Measurements from ENCODE around the gene TMED3. TPM values are rescaled to one million over a fixed set of nuclear protein-coding genes. Genes with fewer than 3 reads are reported as not detected.

Gene TMED3
- total RNA-seq, 4 donors from 2014 or later: 32.9 to 42.4 (median 34.6) TPM

DNA sequence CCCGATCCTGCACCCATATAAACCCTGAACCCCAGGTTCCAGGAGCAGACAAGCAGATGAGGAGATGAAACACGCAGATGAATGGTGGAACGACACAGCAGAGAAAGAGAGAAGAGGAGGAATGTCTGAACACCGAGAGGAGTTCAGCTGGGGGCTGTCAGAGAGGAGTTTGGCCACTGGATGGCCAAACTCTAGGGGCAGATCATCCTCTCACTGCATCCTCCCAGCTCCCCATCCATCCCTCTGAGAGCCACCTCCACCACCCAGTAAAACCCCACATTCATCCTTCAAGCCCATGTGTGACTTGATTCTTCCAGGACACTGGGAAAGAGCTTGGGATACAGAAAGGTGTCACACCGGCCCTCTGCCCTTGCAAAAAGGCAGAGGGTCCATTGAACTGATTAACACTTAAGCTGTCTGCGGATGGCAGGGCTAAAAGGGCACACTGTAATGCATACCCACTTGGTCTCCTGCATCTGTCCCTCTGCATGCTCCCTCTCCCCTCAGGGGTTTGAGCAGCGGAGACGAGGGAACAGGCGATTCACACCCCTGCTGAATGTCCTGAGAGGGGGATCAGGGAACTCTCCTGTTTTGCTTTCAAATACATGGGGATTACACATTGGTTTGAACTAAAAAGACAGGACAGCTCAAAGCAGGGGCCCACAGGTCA lies 53.8 kb downstream of the TMED3 start:
- TF ChIP-seq, protein P1, sequence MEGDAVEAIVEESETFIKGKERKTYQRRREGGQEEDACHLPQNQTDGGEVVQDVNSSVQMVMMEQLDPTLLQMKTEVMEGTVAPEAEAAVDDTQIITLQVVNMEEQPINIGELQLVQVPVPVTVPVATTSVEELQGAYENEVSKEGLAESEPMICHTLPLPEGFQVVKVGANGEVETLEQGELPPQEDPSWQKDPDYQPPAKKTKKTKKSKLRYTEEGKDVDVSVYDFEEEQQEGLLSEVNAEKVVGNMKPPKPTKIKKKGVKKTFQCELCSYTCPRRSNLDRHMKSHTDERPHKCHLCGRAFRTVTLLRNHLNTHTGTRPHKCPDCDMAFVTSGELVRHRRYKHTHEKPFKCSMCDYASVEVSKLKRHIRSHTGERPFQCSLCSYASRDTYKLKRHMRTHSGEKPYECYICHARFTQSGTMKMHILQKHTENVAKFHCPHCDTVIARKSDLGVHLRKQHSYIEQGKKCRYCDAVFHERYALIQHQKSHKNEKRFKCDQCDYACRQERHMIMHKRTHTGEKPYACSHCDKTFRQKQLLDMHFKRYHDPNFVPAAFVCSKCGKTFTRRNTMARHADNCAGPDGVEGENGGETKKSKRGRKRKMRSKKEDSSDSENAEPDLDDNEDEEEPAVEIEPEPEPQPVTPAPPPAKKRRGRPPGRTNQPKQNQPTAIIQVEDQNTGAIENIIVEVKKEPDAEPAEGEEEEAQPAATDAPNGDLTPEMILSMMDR (IDR thresholded peaks at IDR 0.05): no peak
- ATAC-seq (ENCODE audit: low FRiP score): no peak
- DNase-seq (ENCODE audit: low spot score): no peak

DNA sequence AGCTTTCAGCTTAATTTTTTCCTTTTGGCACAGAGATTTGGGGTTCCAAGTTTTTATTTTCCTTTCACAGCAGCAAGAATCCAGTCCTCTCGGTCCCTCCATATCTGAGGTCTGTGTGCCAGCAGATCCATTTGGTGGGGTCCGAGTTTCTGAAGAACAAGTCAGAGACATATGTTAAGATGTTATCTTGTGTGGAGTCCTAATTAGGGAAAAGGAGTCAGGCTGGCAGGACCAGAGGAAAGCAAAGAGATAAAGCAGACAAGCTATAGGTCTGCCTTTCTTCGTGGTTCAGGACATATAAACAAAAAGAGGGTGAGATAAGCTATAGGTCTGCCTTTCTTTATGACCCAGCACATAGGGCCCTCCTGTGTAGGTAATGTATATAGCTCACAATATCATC lies 54.9 kb downstream of the TMED3 start:
- TF ChIP-seq, protein P1 (IDR thresholded peaks at IDR 0.05): no peak
- no peak for ATAC-seq (ENCODE audit: low FRiP score)
- DNase-seq (ENCODE audit: low spot score): no peak

DNA sequence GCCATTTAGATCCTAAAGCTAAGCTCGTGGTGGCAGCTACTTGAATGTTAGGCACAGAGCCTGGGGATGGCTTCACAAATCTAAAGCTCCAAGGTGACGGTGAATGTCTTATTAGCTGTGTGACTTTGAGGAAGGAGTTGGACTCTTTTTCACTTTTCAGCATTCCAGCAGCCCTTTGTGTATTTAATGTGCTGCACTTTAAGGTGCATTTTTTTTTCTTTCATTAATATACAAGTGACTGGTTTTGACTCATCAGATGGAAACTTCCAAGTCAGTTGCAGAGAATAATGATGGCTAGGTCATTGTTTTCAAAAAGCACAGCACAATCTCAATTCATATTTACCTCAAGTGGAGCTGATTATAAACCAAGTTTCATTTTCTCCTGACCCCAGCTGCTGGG lies 55.8 kb downstream of the TMED3 start:
- no peak for ATAC-seq (ENCODE audit: low FRiP score)
- TF ChIP-seq, protein P1 (IDR thresholded peaks at IDR 0.05): no peak
- no peak for DNase-seq (ENCODE audit: low spot score)

DNA sequence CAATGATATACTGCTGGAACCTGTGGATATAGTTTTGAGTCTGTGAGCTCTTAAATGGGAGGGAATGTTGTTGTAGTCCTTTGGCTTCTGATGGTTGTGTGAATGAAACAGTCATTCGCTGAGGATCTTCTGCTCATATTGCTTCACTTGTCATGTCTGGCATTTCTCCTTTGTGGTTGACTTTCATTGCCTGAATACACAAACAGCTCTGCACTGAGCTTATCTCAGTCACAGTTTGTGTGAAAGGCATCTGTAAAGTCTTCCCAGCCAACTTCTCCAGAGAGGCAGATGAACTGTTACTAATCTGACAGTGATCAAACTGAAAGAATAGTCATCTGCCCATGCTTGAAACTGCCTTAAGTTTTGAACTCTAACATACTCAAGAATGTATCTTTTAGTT lies 59.8 kb downstream of the TMED3 start:
- TF ChIP-seq, protein P1 (IDR thresholded peaks at IDR 0.05): no peak
- no peak for DNase-seq (ENCODE audit: low spot score)
- ATAC-seq (ENCODE audit: low FRiP score): no peak

DNA sequence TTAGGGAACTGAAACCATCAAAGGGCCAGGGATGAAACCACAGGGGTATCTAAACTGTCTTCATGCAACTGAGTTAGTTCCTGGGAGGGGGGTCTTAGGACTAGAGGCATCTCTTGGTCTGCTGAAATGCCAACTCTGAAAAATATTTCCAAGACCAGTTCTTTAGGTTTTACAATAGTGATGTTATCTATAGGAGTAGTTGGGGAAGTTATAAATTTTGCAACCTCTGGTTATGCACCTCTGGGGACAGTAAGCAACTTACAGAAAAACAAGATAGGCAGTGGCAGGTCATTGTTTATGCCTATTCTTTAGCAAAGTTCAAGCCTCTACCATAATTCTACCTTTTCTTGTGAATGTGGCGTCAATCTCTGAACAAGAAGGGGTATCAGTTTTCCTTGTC lies 60.7 kb downstream of the TMED3 start:
- DNase-seq (ENCODE audit: low spot score) (no peak), ATAC-seq (ENCODE audit: low FRiP score) (no peak)
- TF ChIP-seq, protein P1 (IDR thresholded peaks at IDR 0.05): no peak

DNA sequence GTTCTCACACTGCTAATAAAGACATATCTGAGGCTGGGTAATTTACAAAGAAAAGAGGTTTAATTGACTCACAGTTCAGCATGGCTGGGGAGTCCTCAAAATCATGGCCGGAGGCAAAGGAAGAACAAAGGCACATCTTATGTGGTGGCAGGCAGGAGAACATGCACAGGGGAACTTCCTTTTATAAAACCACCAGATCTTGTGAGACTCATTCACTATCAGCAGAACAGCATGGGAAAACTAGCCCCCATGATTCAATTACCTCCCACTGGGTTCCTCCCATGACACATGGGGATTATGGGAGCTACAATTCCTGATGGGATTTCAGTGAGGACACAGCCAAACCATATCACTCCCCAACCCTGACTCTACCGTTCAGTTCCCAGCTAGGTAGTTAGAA lies 61.5 kb downstream of the TMED3 start:
- no peak for ATAC-seq (ENCODE audit: low FRiP score)

More for the DNA sequence above, 61.5 kb downstream of the TMED3 start:
- DNase-seq (ENCODE audit: low spot score): no peak
- TF ChIP-seq, protein P1 (IDR thresholded peaks at IDR 0.05): no peak

Other genes starting within 250 kb of the TMED3 start
- gene RASGRF1, start 220.3 kb upstream of the TMED3 start, total RNA-seq: under 1 TPM in 3 of 4 donors, not detected in 1; 0.13 to 0.32 (median 0.24) TPM
- gene ANKRD34C, start 28.4 kb upstream of the TMED3 start, total RNA-seq: not detected
- under 1 TPM; 0.24 to 0.47 (median 0.42) TPM for gene MINAR1, start 121.2 kb downstream of the TMED3 start, total RNA-seq